Measurements from ENCODE around the gene EIF3K. TPM values are rescaled to one million over a fixed set of nuclear protein-coding genes. Genes with fewer than 3 reads are reported as not detected.
"Not testable (repeated sequence)": the region's sequence is repeated elsewhere in the genome, so short reads cannot be mapped to it uniquely, and the experiment has no call there.

The EIF3K gene
- total RNA-seq, 1 experiment from 2014 or later: 414 TPM

GRCh38 chr19:38577826-38578225 lies 41.2 kb upstream of the EIF3K start:
- TF ChIP-seq CTCF (conservative IDR thresholded peaks at IDR 0.05; ENCODE audit: low read depth, low read length): no peak
- TF ChIP-seq EZH2 (IDR thresholded peaks at IDR 0.05; ENCODE audit: low read length, unreplicated experiment): no peak
- TF ChIP-seq EZH2phosphoT487 (IDR thresholded peaks at IDR 0.05; ENCODE audit: borderline replicate concordance, low read length): no peak
- no peak for DNase-seq
- no peak overlapping the region for H3K4me3 ChIP-seq (ENCODE audit: low read length)
- intact Hi-C loops (cut with micrococcal nuclease): no loop called here
- H2AFZ ChIP-seq (ENCODE audit: low read length): no peak overlapping the region
- H3K27ac ChIP-seq (ENCODE audit: low read length): no peak overlapping the region
- H3K79me2 ChIP-seq (ENCODE audit: low read length): no peaks in the 10 kb centered on the region
- no peaks in the 10 kb centered on the region for H3K36me3 ChIP-seq (ENCODE audit: low read depth, low read length)
- H3K9me2 ChIP-seq (replicated peaks; ENCODE audit: low read length): no peaks in the 10 kb centered on the region
- H3F3A ChIP-seq (ENCODE audit: low read length, unreplicated experiment): no peaks in the 10 kb centered on the region
- H4K20me1 ChIP-seq (ENCODE audit: low read length): no peaks in the 10 kb centered on the region
- H3K9ac ChIP-seq (ENCODE audit: low read length): no peak overlapping the region
- POLR2A ChIA-PET (ENCODE audit: unreplicated experiment): no interaction called here
- H3K4me2 ChIP-seq (ENCODE audit: low read length): no peak overlapping the region
- BruUV-seq (replicated peaks): no TSS peak
- H3K27me3 ChIP-seq (ENCODE audit: low read length): no peaks in the 10 kb centered on the region
- no peaks in the 10 kb centered on the region for H3K9me3 ChIP-seq (ENCODE audit: low read length)
- CTCF ChIA-PET: no interaction called here
- no peak for ATAC-seq
- no peaks in the 10 kb centered on the region for H3K4me1 ChIP-seq (ENCODE audit: insufficient read depth, low read length)

- DNase-seq: peak; percentile 49
- H3K79me2 ChIP-seq (ENCODE audit: low read length); H3K36me3 ChIP-seq (ENCODE audit: low read depth, low read length); H4K20me1 ChIP-seq (ENCODE audit: low read length); H3K4me2 ChIP-seq (ENCODE audit: low read length); H3F3A ChIP-seq (ENCODE audit: low read length, unreplicated experiment); H3K27ac ChIP-seq (ENCODE audit: low read length); ATAC-seq; H2AFZ ChIP-seq (ENCODE audit: low read length); intact Hi-C loops (cut with micrococcal nuclease); BruUV-seq (replicated peaks); POLR2A ChIA-PET (ENCODE audit: unreplicated experiment); H3K4me3 ChIP-seq (ENCODE audit: low read length); H3K9me3 ChIP-seq (ENCODE audit: low read length); H3K9ac ChIP-seq (ENCODE audit: low read length); H3K4me1 ChIP-seq (ENCODE audit: insufficient read depth, low read length); H3K9me2 ChIP-seq (replicated peaks; ENCODE audit: low read length); H3K27me3 ChIP-seq (ENCODE audit: low read length); CTCF ChIA-PET: not testable (repeated sequence)
Measured at GRCh38 chr19:38579304-38579703, 39.7 kb upstream of the EIF3K start.

GRCh38 chr19:38580080-38580479 lies 38.9 kb upstream of the EIF3K start:
- no TSS peak for BruUV-seq (replicated peaks)
- Histone ChIP-seq H3K9me3 (ENCODE audit: low read length) (no peaks in the 10 kb centered on the region), H3K4me2 (ENCODE audit: low read length) (no peak overlapping the region), H3K9ac (ENCODE audit: low read length) (no peak overlapping the region), H2AFZ (ENCODE audit: low read length) (no peak overlapping the region), H3K9me2 (replicated peaks; ENCODE audit: low read length) (no peaks in the 10 kb centered on the region), H3K27me3 (ENCODE audit: low read length) (no peaks in the 10 kb centered on the region), H3K79me2 (ENCODE audit: low read length) (no peaks in the 10 kb centered on the region), H3K4me3 (ENCODE audit: low read length) (no peak overlapping the region), H4K20me1 (ENCODE audit: low read length) (no peaks in the 10 kb centered on the region), H3K4me1 (ENCODE audit: insufficient read depth, low read length) (no peaks in the 10 kb centered on the region), H3F3A (ENCODE audit: low read length, unreplicated experiment) (no peaks in the 10 kb centered on the region), H3K27ac (ENCODE audit: low read length) (no peak overlapping the region), H3K36me3 (ENCODE audit: low read depth, low read length) (no peaks in the 10 kb centered on the region)
- ATAC-seq (no peak), DNase-seq (no peak)
- intact Hi-C loops (cut with micrococcal nuclease): no loop called here
- CTCF ChIA-PET: no interaction called here
- POLR2A ChIA-PET (ENCODE audit: unreplicated experiment): no interaction called here
- no peak for TF ChIP-seq CTCF (conservative IDR thresholded peaks at IDR 0.05; ENCODE audit: low read depth, low read length)
- TF ChIP-seq EZH2phosphoT487 (IDR thresholded peaks at IDR 0.05; ENCODE audit: borderline replicate concordance, low read length): no peak
- no peak for TF ChIP-seq EZH2 (IDR thresholded peaks at IDR 0.05; ENCODE audit: low read length, unreplicated experiment)

Data from PC-3 (cell line).